Upper lobe of left lung (tissue), 6 donors: ENCODE data around the gene RIOK3. TPM values are rescaled to one million over a fixed set of nuclear protein-coding genes. Genes with fewer than 3 reads are reported as not detected.

Source experiments
- ATAC-seq, 2 donors: fragments of 200-7000 bp; cut with Tn5 transposase; one replicate each; pipeline ENCODE4 v1.9.1; 2022; ENCODE audit warnings: mild to moderate bottlenecking in 2 of 2, moderate library complexity in 2 of 2; ENCODE audit not compliant: low FRiP score in 2 of 2
- DNase-seq, 2 donors: peaks; one replicate each; pipeline ENCODE4 v3.0.0-alpha.2; 2019 to 2020
- H3K27ac ChIP-seq, 4 donors: fragments of 200-600 bp; sonication (generic); one replicate each; pipeline ENCODE4 v1.5.1; 2016 to 2019
- H3K27me3 ChIP-seq, 4 donors: fragments of 200-600 bp; sonication (generic); one replicate each; pipeline ENCODE4 v1.5.1; 2017 to 2019
- H3K36me3 ChIP-seq, 4 donors: fragments of 200-600 bp; sonication (generic); one replicate each; pipeline ENCODE4 v1.5.1; 2016 to 2019
- H3K4me1 ChIP-seq, 4 donors: fragments of 200-600 bp; sonication (generic); one replicate each; pipeline ENCODE4 v1.5.1; 2018 to 2019
- H3K4me3 ChIP-seq, 4 donors: fragments of 200-600 bp; sonication (generic); one replicate each; pipeline ENCODE4 v1.5.1; 2017 to 2019; ENCODE audit warnings: mild to moderate bottlenecking in 2 of 4, moderate library complexity in 1 of 4
- H3K9me3 ChIP-seq, 4 donors: fragments of 200-600 bp; sonication (generic); one replicate each; pipeline ENCODE4 v1.5.1; 2018 to 2019
- CTCF ChIP-seq, 6 experiments: fragments of 450-650 bp in 4 of 6; fragments of 200-600 bp in 2 of 6; sonication (generic) in 2 of 6; IDR thresholded peaks; one replicate each; pipeline ENCODE4 v1.5.1; 2016 to 2019; ENCODE audit warnings: antibody characterized with exemption in 6 of 6
- EP300 ChIP-seq, 4 donors: sonication (generic); formaldehyde crosslinking; IDR thresholded peaks; one replicate each; pipeline ENCODE4 v1.5.1; 2017; ENCODE audit warnings: antibody characterized with exemption in 4 of 4, control low read depth in 2 of 4
- POLR2A ChIP-seq, 4 donors: fragments of 450-650 bp; IDR thresholded peaks; one replicate each; pipeline ENCODE4 v1.5.1; 2016 to 2017; ENCODE audit warnings: antibody characterized with exemption in 4 of 4, mild to moderate bottlenecking in 2 of 4
- POLR2AphosphoS5 ChIP-seq, 2 donors: sonication (generic); formaldehyde crosslinking; IDR thresholded peaks; one replicate each; pipeline ENCODE4 v1.5.1; 2017; ENCODE audit warnings: antibody characterized with exemption in 2 of 2
- WGBS, 2 donors: methylation state at CpG; one replicate each; pipeline ENCODE4 v1.1.5; 2017 to 2018; 5-methylcytosine and 5-hydroxymethylcytosine counted together
- total RNA-seq, 6 donors: library from RNA; depleted of rRNA in 4 of 6; stranded (reverse); fragments of >200 nt in 4 of 6; gene quantifications; one replicate each; pipeline versions ENCODE4 v1.1.0 to v1.2.1, GENCODE V29; 2016 to 2021
- donor health status: DM: no; HTN: no; CAD: no; lungs with moderate emphysema.
- donor health status: DM: no; HTN: yes; CAD: no; lungs with severe emphysema.

The RIOK3 gene
- total RNA-seq, 6 donors from 2014 or later: 54.7 to 91.1 (median 60.0) TPM

- DNase-seq (no peak), ATAC-seq (no peak)
- Histone ChIP-seq H3K9me3 (no peaks in the 10 kb centered on the region), H3K4me1 (peaks cover 32 to 54% (median 34%) of the 10 kb centered on the region in 4 donors), H3K27me3 (no peaks in the 10 kb centered on the region), H3K4me3 (peak overlapping the region; percentile 59 to 99 (median 85)), H3K27ac (peak overlapping the region; percentile 89 to 97 (median 96)), H3K36me3 (peaks cover 0 to 13% (median 4%) of the 10 kb centered on the region in 4 donors)
- WGBS, 2 donors: 21 to 29% methylated on average over 6 of the region's 6 CpGs
- no peak for TF ChIP-seq CTCF (IDR thresholded peaks at IDR 0.05)
- TF ChIP-seq EP300 (IDR thresholded peaks at IDR 0.05): no peak
- TF ChIP-seq POLR2A (IDR thresholded peaks at IDR 0.05): no peak
- no peak for TF ChIP-seq POLR2AphosphoS5 (IDR thresholded peaks at IDR 0.05)
Observed at GRCh38 chr18:23502516-23503037, 49.5 kb downstream of the RIOK3 start.

- peak; percentile 97 to 98 for ATAC-seq
- Histone ChIP-seq H3K4me1 (peaks cover 32 to 54% (median 34%) of the 10 kb centered on the region in 4 donors), H3K27me3 (no peaks in the 10 kb centered on the region), H3K4me3 (peak within 1 kb of the TSS; percentile 71 to 99 (median 98)), H3K9me3 (no peaks in the 10 kb centered on the region), H3K27ac (peak within 1 kb of the TSS; percentile 89 to 97 (median 96)), H3K36me3 (peaks cover 0 to 20% (median 10%) of the 10 kb centered on the region in 4 donors)
- 0 to 2% methylated on average over 17 to 26 of the region's 110 CpGs for WGBS, 2 donors
- peak; percentile 97 to 100 for DNase-seq
- peak in 1 of 4 donors; percentile 58 for TF ChIP-seq EP300 (IDR thresholded peaks at IDR 0.05)
- peak in 3 of 6 experiments; percentile 4 to 27 (median 5) for TF ChIP-seq CTCF (IDR thresholded peaks at IDR 0.05)
- TF ChIP-seq POLR2A (IDR thresholded peaks at IDR 0.05): peak in 3 of 4 donors; percentile 78 to 94 (median 81)
- peak; percentile 70 to 81 for TF ChIP-seq POLR2AphosphoS5 (IDR thresholded peaks at IDR 0.05)
Observed at GRCh38 chr18:23503038-23503962, 50.2 kb downstream of the RIOK3 start, which contains the start of gene RMC1. TSS of gene RMC1 (plus strand) at chr18:23503511. CDS start at chr18:23503619, 108 bp downstream.

- WGBS, 2 donors: 1 to 5% methylated on average over 18 to 21 of the region's 21 CpGs
- no peak for TF ChIP-seq POLR2A (IDR thresholded peaks at IDR 0.05)
- TF ChIP-seq CTCF (IDR thresholded peaks at IDR 0.05): no peak
- TF ChIP-seq EP300 (IDR thresholded peaks at IDR 0.05): no peak
- no peak for TF ChIP-seq POLR2AphosphoS5 (IDR thresholded peaks at IDR 0.05)
- Histone ChIP-seq H3K36me3 (peaks cover 0 to 27% (median 13%) of the 10 kb centered on the region in 4 donors), H3K9me3 (no peaks in the 10 kb centered on the region), H3K27ac (peak overlapping the region; percentile 89 to 97 (median 96)), H3K4me1 (peaks cover 28 to 49% (median 29%) of the 10 kb centered on the region in 4 donors), H3K27me3 (no peaks in the 10 kb centered on the region), H3K4me3 (peak overlapping the region; percentile 71 to 99 (median 98))
- no peak for DNase-seq
- ATAC-seq: no peak
Observed at GRCh38 chr18:23503963-23504344, 50.9 kb downstream of the RIOK3 start.

- peaks cover 25 to 42% (median 26%) of the 10 kb centered on the region in 4 donors for H3K4me1 ChIP-seq
- H3K27me3 ChIP-seq: no peaks in the 10 kb centered on the region
- TF ChIP-seq POLR2AphosphoS5 (IDR thresholded peaks at IDR 0.05) (no peak), CTCF (IDR thresholded peaks at IDR 0.05) (no peak)
- H3K4me3 ChIP-seq: peak overlapping the region; percentile 71 to 99 (median 98)
- no peaks in the 10 kb centered on the region for H3K9me3 ChIP-seq
- 50 to 59% methylated on average over 3 of the region's 3 CpGs for WGBS, 2 donors
- DNase-seq (no peak), ATAC-seq (no peak)
- peak overlapping the region; percentile 89 to 97 (median 96) for H3K27ac ChIP-seq
- H3K36me3 ChIP-seq: peaks cover 7 to 34% (median 19%) of the 10 kb centered on the region in 4 donors
Observed at GRCh38 chr18:23504720-23505119, 51.6 kb downstream of the RIOK3 start.
